ENCODE data around the gene REXO4.
"Not testable (repeated sequence)": the region's sequence is repeated elsewhere in the genome, so short reads cannot be mapped to it uniquely, and the experiment has no call there.

Gene REXO4

DNA sequence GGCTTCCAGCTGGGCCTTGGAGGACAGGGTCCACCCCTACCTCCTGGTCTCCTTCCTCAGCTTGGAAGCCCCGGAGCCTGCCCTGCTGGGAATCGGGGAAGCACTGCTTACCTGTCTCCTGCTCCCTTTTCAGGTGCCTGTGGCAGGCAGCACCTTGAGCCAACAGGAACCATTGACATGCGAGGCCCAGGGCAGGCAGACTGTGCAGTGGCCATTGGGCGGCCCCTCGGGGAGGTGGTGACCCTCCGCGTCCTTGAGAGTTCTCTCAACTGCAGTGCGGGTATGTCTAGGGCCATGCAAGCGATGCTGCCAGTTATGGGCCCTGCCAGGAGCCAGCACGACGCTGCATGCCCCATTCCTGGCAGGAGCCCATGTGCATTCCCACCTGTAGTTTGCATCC lies 38.1 kb upstream of the REXO4 start:
- H3K27ac ChIP-seq = no peak overlapping the region
- TF ChIP-seq, protein P1, sequence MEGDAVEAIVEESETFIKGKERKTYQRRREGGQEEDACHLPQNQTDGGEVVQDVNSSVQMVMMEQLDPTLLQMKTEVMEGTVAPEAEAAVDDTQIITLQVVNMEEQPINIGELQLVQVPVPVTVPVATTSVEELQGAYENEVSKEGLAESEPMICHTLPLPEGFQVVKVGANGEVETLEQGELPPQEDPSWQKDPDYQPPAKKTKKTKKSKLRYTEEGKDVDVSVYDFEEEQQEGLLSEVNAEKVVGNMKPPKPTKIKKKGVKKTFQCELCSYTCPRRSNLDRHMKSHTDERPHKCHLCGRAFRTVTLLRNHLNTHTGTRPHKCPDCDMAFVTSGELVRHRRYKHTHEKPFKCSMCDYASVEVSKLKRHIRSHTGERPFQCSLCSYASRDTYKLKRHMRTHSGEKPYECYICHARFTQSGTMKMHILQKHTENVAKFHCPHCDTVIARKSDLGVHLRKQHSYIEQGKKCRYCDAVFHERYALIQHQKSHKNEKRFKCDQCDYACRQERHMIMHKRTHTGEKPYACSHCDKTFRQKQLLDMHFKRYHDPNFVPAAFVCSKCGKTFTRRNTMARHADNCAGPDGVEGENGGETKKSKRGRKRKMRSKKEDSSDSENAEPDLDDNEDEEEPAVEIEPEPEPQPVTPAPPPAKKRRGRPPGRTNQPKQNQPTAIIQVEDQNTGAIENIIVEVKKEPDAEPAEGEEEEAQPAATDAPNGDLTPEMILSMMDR (conservative IDR thresholded peaks at IDR 0.05) = no peak

- TF ChIP-seq, protein P1 (conservative IDR thresholded peaks at IDR 0.05) = no peak
- H3K27ac ChIP-seq = no peak overlapping the region
Measured at GRCh38 chr9:133454943-133455673, 37.3 kb upstream of the REXO4 start.

DNA sequence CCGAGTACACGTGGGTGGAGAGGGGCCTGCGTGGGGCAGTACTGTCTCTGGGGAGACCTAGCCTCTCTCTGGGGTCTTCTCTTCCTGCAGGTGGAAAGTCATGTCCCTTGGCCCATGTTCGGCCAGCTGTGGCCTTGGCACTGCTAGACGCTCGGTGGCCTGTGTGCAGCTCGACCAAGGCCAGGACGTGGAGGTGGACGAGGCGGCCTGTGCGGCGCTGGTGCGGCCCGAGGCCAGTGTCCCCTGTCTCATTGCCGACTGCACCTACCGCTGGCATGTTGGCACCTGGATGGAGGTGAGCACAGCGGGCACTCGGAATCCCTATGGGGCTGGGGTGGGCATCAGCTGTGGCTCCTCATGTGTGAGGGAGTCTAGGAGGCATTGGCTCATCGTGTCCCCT lies 36.5 kb upstream of the REXO4 start:
- H3K27ac ChIP-seq = no peak overlapping the region
- TF ChIP-seq, protein P1 (conservative IDR thresholded peaks at IDR 0.05) = no peak

DNA sequence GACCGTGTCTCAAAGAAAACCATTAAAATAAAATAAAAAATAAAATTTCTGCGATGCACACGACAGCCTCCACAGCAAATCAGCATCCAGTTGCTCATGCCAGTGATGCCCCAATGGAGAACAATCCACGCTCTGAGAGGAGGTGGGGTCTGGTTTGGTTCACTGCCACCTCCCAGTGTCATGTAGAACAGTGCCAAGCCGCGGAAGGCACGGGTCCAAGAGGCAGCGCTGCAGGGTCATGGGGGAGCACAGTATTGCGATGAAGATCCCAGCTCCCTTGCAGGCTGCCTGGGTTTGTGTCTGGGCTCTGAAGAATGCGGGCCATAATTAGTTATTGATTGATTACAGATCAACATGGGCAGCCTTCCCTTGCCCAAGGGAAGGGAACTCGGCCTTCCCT lies 35.8 kb upstream of the REXO4 start:
- TF ChIP-seq, protein P1 (conservative IDR thresholded peaks at IDR 0.05) = no peak
- H3K27ac ChIP-seq = no peak overlapping the region

GRCh38 chr9:133452562-133452961 lies 34.8 kb upstream of the REXO4 start:
- no peak overlapping the region for H3K27ac ChIP-seq
- TF ChIP-seq, protein P1 (conservative IDR thresholded peaks at IDR 0.05) = no peak

- H3K27ac ChIP-seq = not testable (repeated sequence)
- TF ChIP-seq, protein P1 (conservative IDR thresholded peaks at IDR 0.05) = 0 out of 2 replicates have a peak, but pooled peaks have one; percentile 6
Measured at GRCh38 chr9:133451865-133452264, 34.1 kb upstream of the REXO4 start.

DNA sequence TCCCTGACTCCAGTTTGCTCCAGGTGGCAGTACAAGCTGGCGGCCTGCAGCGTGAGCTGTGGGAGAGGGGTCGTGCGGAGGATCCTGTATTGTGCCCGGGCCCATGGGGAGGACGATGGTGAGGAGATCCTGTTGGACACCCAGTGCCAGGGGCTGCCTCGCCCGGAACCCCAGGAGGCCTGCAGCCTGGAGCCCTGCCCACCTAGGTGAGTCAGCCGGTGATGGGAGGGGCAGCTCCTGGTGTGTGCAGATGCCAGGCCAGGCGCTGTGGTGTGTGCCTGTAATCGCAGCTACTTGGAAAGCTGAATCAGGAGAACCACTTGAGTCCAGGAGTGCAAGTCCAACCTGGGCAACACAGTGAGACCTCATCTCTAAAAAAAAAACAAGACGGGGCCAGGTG lies 31.9 kb upstream of the REXO4 start:
- TF ChIP-seq, protein P1 (conservative IDR thresholded peaks at IDR 0.05) = no peak
- no peak overlapping the region for H3K27ac ChIP-seq
